Measurements from ENCODE around the gene WDFY4. TPM values are rescaled to one million over a fixed set of nuclear protein-coding genes. Genes with fewer than 3 reads are reported as not detected.

Gene WDFY4
- total and polyA plus RNA-seq, 9 donors: 1.2 to 3.9 (median 2.4) TPM

DNA sequence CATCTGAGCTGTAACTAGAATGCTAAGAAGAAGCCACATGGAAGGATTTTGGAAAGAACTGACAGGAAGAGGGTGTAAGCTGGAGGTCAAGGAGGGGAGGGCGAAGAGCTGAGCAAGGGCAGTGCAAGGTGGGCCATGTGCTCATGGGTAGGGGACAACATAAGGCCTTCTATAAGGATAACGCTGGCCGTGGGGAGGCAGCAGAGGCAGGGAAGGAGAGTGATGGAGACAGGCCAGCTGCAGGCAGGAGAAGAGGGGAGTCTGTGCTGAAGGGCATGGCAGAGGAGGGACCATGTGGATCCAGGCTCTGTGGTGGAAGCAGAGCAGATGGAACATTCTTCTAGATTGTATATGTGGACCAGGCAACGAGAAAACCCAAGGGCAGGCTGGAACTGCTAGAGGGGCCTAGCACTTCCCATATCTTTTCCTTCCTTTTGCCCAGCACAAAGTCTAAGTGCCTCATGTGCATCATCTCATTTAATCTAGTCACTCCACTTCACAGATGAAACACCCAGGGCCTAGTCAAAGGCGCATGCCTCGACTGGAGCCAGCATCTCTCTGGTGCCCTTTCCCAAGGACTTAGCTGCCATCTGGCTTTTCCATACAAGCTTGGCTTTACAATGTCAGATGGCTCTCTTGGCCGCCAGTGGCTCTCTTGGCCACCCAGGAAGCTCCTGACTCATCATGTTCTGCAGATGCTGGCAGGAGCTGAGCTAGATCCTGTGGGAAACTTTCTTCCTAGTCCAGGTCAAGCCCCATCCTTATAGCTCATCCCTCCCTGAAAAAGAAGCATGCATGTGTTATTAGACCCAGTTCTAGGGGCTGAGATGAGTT lies 248.4 kb downstream of the WDFY4 start:
- 76% methylated on average over 6 of the region's 7 CpGs for WGBS (ENCODE audit: insufficient coverage)

DNA sequence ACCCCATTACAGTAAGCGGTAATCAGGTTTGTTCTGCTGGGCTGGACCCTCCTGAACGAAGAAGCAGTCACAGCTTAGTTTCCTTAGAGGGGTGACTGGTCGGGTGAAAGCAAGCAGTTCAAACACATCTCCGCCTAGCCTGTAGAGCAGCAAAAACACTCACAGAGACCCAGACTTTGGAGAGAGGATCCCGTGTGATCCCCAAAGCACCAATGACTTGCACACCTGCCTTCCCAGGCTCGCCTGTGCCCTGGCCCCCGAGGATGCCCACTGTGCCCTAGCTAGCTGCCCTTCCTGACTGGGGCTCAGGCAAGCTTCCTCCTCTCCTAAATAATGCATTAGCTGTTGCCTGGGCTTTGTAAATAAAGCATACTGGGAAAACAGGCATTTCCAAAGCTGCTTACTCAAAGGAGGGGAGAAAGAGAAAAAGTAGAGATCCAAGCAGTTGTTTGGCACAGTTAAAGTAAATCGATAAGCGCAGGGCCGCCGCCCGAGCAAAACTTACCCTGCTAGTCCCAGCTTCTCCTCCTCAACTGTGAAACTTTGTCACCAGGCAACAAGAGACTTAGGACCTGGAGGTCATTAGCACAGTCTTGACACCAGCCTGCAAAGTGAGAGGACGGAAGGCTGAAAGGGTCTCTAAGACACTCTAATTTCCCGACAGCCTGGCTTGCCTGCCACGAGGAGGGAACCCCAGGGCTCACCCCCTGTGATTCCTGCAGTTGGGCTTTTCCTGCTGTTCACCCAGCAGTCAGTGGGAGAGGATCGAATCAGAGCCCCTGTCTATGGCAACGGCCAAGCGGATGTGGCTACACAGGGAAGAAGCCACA lies 250.2 kb downstream of the WDFY4 start:
- WGBS (ENCODE audit: insufficient coverage): 53% methylated on average over 11 of the region's 18 CpGs
- DNase-seq: no peak
- Histone ChIP-seq H3K9me3 (replicated peaks; ENCODE audit: control insufficient read depth, low read depth, low read length) (no peaks in the 10 kb centered on the region), H3K4me3 (ENCODE audit: low read length) (no peak overlapping the region), H3K4me1 (ENCODE audit: control insufficient read depth, insufficient read depth, low read length) (no peaks in the 10 kb centered on the region), H3K36me3 (ENCODE audit: control insufficient read depth, insufficient read depth, low read length) (no peaks in the 10 kb centered on the region), H3K27ac (ENCODE audit: low read length) (no peak overlapping the region), H3K27me3 (ENCODE audit: control insufficient read depth, insufficient read depth, low read length) (no peaks in the 10 kb centered on the region)

More for the DNA sequence above, 248.4 kb downstream of the WDFY4 start:
- Histone ChIP-seq H3K36me3 (ENCODE audit: control insufficient read depth, insufficient read depth, low read length) (no peaks in the 10 kb centered on the region), H3K27me3 (ENCODE audit: control insufficient read depth, insufficient read depth, low read length) (no peaks in the 10 kb centered on the region), H3K4me1 (ENCODE audit: control insufficient read depth, insufficient read depth, low read length) (no peaks in the 10 kb centered on the region), H3K4me3 (ENCODE audit: low read length) (no peak overlapping the region), H3K9me3 (replicated peaks; ENCODE audit: control insufficient read depth, low read depth, low read length) (no peaks in the 10 kb centered on the region), H3K27ac (ENCODE audit: low read length) (no peak overlapping the region)
- peak; percentile 44 for DNase-seq

DNA sequence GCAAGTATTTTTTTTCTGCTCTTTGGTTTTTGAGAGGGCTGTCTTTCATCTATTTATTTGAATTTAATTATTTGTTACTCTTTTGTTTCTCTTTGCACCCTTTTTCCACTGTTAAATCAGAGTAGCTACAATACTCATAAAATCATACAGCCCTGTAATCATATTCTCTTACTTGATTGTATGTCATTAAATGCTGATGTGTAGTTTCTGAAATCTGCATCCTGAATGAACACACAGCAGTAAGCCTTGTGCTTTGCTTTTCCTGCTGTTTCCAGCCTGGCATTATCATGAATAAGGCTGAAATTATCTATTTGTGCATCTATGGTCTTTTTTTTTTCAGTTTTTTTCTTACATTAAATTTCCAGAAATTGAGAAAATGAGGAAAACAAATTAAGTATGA lies 250.9 kb downstream of the WDFY4 start:
- no peaks in the 10 kb centered on the region for H3K4me1 ChIP-seq (ENCODE audit: control insufficient read depth, insufficient read depth, low read length)
- H3K9me3 ChIP-seq (replicated peaks; ENCODE audit: control insufficient read depth, low read depth, low read length): no peaks in the 10 kb centered on the region
- DNase-seq: no peak
- H3K4me3 ChIP-seq (ENCODE audit: low read length): no peak overlapping the region
- H3K36me3 ChIP-seq (ENCODE audit: control insufficient read depth, insufficient read depth, low read length): no peaks in the 10 kb centered on the region
- H3K27ac ChIP-seq (ENCODE audit: low read length): no peak overlapping the region
- H3K27me3 ChIP-seq (ENCODE audit: control insufficient read depth, insufficient read depth, low read length): no peaks in the 10 kb centered on the region

DNA sequence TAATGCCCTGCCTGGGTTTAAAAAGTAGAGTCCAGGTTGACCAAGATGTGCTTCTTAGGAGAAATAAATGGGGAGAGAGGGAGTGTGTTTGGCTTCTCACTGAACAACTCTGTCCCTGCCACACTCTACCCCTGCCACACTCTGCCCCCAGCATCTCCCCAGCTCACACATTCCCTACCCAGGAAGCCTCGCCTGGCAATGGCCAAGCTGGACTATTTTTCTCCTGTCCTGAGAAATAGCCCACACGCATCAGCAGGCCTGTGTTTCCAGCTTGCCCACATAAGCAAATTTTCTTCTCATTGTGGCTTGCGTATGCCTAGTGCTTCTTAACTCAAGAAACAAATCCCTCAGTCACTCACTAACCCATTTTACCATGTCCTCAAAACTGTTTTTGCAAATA lies 253.1 kb downstream of the WDFY4 start:
- H3K36me3 ChIP-seq (ENCODE audit: control insufficient read depth, insufficient read depth, low read length): no peaks in the 10 kb centered on the region
- no peak for DNase-seq
- H3K4me1 ChIP-seq (ENCODE audit: control insufficient read depth, insufficient read depth, low read length): no peaks in the 10 kb centered on the region
- no peak overlapping the region for H3K27ac ChIP-seq (ENCODE audit: low read length)
- no peaks in the 10 kb centered on the region for H3K27me3 ChIP-seq (ENCODE audit: control insufficient read depth, insufficient read depth, low read length)
- WGBS (ENCODE audit: insufficient coverage): 95% methylated on average over 2 of the region's 3 CpGs
- no peak overlapping the region for H3K4me3 ChIP-seq (ENCODE audit: low read length)
- no peaks in the 10 kb centered on the region for H3K9me3 ChIP-seq (replicated peaks; ENCODE audit: control insufficient read depth, low read depth, low read length)

DNA sequence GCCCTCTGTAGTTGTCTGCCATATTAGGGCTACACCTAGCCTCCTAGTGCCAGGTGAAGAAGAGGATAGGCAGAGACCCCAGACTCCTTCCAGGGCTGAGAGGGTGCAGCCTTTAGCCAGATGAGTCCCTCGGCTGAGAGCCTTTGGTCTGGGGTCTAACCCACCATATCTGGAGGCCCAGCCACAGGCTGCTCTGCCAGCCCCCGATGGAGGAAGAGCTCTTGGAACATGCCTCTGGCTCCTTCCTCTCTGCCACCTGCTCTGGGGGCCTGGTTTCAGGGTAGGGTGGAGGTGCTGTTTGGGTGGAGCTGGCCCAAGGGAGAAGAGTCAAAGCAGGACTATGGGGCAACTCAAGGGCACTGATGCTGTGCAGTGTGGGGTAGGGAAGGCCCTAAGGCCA lies 253.6 kb downstream of the WDFY4 start:
- no peak for DNase-seq
- no peak overlapping the region for H3K4me3 ChIP-seq (ENCODE audit: low read length)
- no peak overlapping the region for H3K27ac ChIP-seq (ENCODE audit: low read length)
- WGBS (ENCODE audit: insufficient coverage): 100% methylated on average over 1 of the region's 2 CpGs
- H3K4me1 ChIP-seq (ENCODE audit: control insufficient read depth, insufficient read depth, low read length): no peaks in the 10 kb centered on the region
- no peaks in the 10 kb centered on the region for H3K9me3 ChIP-seq (replicated peaks; ENCODE audit: control insufficient read depth, low read depth, low read length)
- no peaks in the 10 kb centered on the region for H3K27me3 ChIP-seq (ENCODE audit: control insufficient read depth, insufficient read depth, low read length)
- no peaks in the 10 kb centered on the region for H3K36me3 ChIP-seq (ENCODE audit: control insufficient read depth, insufficient read depth, low read length)

DNA sequence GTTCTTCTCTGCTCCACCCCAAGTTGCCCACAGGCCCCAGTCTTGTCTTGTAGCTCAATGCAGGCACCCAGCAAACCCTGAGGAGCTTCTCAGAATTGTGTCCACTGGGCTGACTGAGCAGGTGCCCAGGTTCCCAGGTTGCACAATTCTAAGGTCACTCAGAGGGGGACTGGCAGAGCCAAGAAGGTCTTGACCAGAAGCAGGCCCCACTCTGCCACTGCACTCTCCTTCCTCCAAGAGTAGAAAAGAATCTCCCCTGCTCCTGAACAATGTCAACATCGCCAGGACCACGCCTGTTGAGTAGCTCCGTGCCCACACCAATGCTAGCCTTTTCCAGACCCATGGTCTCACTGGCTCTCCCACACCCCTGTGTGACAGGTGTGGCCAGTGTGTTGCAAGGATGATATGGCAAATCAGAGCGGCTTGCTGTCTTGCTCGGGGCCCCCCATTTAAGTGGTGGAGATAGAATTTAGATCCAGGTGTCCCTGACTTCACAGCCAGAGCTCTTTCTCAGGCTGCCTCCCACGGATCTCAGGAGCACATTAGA lies 254.4 kb downstream of the WDFY4 start:
- Histone ChIP-seq H3K4me1 (ENCODE audit: control insufficient read depth, insufficient read depth, low read length) (no peaks in the 10 kb centered on the region), H3K27me3 (ENCODE audit: control insufficient read depth, insufficient read depth, low read length) (no peaks in the 10 kb centered on the region), H3K27ac (ENCODE audit: low read length) (no peak overlapping the region), H3K9me3 (replicated peaks; ENCODE audit: control insufficient read depth, low read depth, low read length) (no peaks in the 10 kb centered on the region), H3K36me3 (ENCODE audit: control insufficient read depth, insufficient read depth, low read length) (no peaks in the 10 kb centered on the region), H3K4me3 (ENCODE audit: low read length) (no peak overlapping the region)
- no peak for DNase-seq
- WGBS (ENCODE audit: insufficient coverage): 84% methylated on average over 3 of the region's 6 CpGs

DNA sequence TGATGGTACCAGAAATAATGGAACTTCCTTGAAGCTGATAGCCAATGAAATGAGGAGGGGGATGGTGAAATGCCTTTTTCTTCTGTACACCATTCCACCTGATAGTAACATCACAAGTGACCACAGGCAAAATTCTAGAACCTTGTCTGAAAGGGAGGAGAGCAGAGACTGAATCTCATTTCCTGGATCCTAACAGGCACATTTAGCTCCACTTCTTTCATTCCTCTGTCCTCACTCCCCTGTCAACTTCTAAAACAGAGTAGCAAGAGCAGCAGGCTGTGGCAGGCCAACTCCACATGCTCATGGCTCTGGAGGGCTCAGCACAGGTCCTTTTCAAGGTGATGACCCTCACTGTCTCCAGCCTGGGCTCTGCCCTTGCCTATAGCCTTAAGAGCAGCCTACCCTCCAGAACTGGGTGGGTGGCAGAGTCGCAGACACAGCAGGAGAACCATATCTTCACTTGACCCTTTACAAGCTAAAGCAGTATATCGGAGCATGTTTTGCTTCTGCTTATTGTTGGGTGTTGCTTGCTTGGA lies 255.2 kb downstream of the WDFY4 start, which contains the start of gene LRRC18:
Gene LRRC18 (minus strand): TSS at position 51 of the 536 bp plus-strand sequence. CDS start 25,685 bp downstream, outside the sequence.
- H3K36me3 ChIP-seq (ENCODE audit: control insufficient read depth, insufficient read depth, low read length): no peaks in the 10 kb centered on the region
- H3K27me3 ChIP-seq (ENCODE audit: control insufficient read depth, insufficient read depth, low read length): no peaks in the 10 kb centered on the region
- no peak for DNase-seq
- no peak within 1 kb of the TSS for H3K27ac ChIP-seq (ENCODE audit: low read length)
- H3K9me3 ChIP-seq (replicated peaks; ENCODE audit: control insufficient read depth, low read depth, low read length): no peaks in the 10 kb centered on the region
- H3K4me1 ChIP-seq (ENCODE audit: control insufficient read depth, insufficient read depth, low read length): no peaks in the 10 kb centered on the region
- no CpG with 5 or more reads among the region's 2 CpGs for WGBS (ENCODE audit: insufficient coverage)
- H3K4me3 ChIP-seq (ENCODE audit: low read length): no peak within 1 kb of the TSS

DNA sequence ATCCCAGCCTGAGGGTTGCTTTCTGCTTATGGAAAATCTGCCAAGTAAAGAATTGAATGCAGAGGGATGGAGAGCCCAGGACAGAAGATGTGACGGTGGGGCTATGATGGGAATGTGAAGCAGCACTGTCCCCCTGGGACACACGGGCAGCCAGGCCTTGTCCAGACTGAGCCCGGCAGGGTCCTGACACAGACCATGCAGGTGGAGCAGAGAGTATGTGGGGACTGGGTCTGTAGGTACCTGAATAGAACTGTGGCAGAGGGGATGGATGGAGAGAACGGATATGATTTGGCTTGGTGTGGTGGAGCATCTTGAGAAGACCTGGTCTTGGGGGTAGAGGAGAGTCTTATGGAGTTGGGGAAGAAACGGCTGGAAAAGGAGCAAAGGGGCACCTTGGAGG lies 255.7 kb downstream of the WDFY4 start:
- no peaks in the 10 kb centered on the region for H3K27me3 ChIP-seq (ENCODE audit: control insufficient read depth, insufficient read depth, low read length)
- WGBS (ENCODE audit: insufficient coverage): 96% methylated on average over 4 of the region's 5 CpGs
- no peak overlapping the region for H3K4me3 ChIP-seq (ENCODE audit: low read length)
- no peak overlapping the region for H3K27ac ChIP-seq (ENCODE audit: low read length)
- peaks cover 5% of the 10 kb centered on the region for H3K4me1 ChIP-seq (ENCODE audit: control insufficient read depth, insufficient read depth, low read length)
- no peaks in the 10 kb centered on the region for H3K9me3 ChIP-seq (replicated peaks; ENCODE audit: control insufficient read depth, low read depth, low read length)
- no peak for DNase-seq
- H3K36me3 ChIP-seq (ENCODE audit: control insufficient read depth, insufficient read depth, low read length): no peaks in the 10 kb centered on the region

DNA sequence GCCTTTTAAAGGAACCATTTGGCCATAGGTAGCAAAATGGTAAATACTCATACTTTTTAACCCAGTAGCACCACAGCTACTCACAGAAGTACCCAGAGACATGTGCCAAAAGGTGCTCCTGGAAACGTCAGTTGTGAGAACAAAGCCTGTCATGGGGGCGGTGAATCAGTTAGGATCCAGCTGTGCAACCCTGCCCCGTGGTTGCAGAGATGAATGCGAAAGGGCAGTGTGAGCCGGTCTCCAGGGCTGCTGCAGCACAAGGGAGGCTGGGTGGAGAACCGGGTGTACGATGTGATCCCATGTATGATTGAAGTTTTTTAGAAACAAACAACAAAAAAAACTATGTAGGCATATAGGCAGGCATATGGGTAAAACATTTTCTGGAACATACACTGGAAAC lies 256.3 kb downstream of the WDFY4 start:
- no peaks in the 10 kb centered on the region for H3K27me3 ChIP-seq (ENCODE audit: control insufficient read depth, insufficient read depth, low read length)
- no peak overlapping the region for H3K27ac ChIP-seq (ENCODE audit: low read length)
- WGBS (ENCODE audit: insufficient coverage): 47% methylated on average over 3 of the region's 7 CpGs
- DNase-seq: no peak
- peaks cover 10% of the 10 kb centered on the region for H3K4me1 ChIP-seq (ENCODE audit: control insufficient read depth, insufficient read depth, low read length)
- H3K9me3 ChIP-seq (replicated peaks; ENCODE audit: control insufficient read depth, low read depth, low read length): no peaks in the 10 kb centered on the region
- H3K36me3 ChIP-seq (ENCODE audit: control insufficient read depth, insufficient read depth, low read length): no peaks in the 10 kb centered on the region
- no peak overlapping the region for H3K4me3 ChIP-seq (ENCODE audit: low read length)

Measured in muscle of leg (tissue), 11 donors.